Measurements from ENCODE around the gene SYNPO2.
"Not testable (repeated sequence)": the region's sequence is repeated elsewhere in the genome, so short reads cannot be mapped to it uniquely, and the experiment has no call there.

The SYNPO2 gene

GRCh38 chr4:118888666-118889311 lies at the start of gene SYNPO2:
TSS of gene SYNPO2 (plus strand) at chr4:118888854. CDS start at chr4:118889037, 183 bp downstream.
- no peak for DNase-seq (ENCODE audit: low read depth)

DNA sequence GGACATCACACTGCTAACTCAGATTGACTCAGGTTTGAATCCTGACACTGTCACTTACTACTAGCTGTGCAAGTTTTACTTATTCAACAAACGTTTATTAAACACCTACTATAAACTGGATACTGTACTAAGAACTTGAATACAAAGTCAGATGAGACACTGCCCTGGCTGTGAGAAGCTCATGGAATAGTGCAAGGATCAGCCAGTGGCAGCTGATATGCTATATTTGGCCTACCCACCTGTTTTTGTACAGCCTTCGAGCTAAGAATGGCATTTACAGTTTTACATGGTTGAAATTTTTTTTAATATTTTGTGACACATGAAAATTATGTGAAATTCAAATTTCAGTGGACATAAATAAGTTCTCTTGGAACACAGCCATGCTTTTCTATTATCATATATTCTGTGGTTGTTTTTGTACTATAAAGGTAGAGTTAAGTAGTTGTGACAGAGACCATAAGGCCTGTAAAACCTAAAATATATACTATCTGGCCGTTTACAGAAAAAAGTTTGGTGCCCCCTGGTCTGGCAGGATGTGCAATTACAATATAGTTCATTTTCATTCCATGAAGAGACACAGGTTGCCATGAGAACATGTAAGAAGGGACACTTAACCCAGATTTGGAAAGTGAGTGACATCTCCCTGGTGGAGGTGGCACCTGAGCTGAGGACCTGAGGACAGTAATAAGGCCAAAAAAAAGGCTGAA lies 49.3 kb upstream of the SYNPO2 start:
- no peak for DNase-seq (ENCODE audit: low read depth)

DNA sequence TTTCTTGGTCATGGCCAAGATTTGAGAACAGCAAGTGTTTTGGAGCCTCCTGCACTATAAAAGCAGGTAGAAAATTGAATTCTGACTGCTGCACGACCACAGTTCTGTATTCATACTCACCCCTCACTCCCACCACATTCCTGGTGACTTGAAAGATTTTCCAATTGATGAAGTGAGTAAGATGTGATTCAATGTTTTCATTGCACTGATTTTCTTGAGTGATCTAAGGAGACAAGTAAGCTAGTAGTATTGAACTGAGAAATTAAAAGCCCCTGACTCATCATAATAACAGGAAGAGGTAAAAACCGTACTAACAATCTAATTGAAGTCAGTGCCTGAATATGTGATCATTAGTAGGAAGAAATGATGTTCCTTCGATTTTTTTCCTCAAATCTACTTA lies 46.6 kb upstream of the SYNPO2 start:
- peak; percentile 5 for DNase-seq (ENCODE audit: low read depth)

- DNase-seq (ENCODE audit: low read depth), result no peak
These were observed 45.4 kb upstream of the SYNPO2 start for GRCh38 chr4:118843237-118843636.

- DNase-seq (ENCODE audit: low read depth), result no peak
These were observed 43.1 kb upstream of the SYNPO2 start for GRCh38 chr4:118845552-118846050.

DNA sequence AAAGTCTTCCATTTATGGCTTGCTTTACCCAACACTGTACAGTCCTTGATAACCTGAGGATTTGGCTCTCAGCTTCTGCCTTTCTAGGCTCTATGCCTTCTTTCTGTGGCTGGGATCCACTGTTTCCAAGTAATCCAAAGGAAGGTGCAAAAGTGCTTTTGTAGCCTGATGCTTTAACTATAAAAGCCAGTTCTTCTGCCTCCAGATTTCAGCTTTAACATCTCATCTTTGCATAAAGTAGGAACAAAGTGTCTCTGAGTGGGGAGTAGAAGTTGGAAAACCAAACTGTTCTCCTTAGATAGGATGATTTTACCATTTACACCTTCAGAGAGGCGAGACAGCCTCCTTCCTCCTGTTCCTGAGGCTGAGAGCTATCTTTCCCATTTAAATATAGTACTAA lies 41.7 kb upstream of the SYNPO2 start:
- DNase-seq (ENCODE audit: low read depth), result no peak

DNA sequence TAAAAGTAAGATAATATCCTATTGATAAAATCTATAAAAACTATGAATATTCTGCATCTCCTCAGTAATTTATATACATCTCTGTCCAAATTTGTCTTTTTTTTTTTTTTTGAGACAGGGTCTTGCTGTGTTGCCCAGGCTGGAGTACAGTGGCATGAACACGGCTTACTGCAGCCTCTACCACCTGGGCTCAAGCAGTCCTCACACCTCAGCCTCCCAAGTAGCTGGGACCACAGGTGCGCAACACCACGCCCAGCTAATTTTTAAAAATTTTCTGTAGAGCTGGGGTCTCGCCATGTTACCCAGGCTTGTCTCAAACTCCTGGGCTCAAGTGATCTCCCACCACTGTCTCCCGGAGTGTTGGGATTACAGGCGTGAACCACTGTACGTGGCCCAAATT lies 40.4 kb upstream of the SYNPO2 start:
- DNase-seq (ENCODE audit: low read depth), result no peak

GRCh38 chr4:118848901-118849300 lies 39.8 kb upstream of the SYNPO2 start:
- no peak for DNase-seq (ENCODE audit: low read depth)

DNA sequence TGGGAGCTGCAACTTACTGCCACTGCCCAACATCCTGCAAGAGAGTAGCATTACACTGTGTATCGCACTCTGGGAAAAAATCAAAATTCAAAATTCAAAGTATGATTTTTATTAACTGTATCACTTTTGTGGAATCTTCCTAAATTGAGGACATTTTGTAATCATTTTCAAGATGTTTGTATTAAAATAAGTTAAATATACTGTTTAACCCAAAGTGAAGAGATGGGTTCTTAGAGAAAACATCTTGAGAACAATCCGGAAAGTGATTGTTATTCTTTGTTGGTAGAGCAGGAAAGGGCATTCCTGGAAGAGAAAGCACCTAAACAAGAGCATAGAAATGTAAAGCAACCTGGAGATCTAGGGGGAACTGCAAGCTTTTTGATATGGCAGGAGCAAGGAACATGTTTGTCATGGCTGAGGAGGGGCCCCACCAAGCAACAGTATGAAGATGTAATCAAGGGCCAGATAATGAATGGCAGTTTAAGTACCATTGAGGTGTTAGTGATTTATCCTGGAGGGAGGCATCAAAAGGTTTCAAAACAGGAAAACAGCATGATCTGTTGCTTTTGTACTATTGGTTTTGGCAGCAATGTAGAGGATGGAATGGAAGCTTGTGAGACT lies 38.7 kb upstream of the SYNPO2 start:
- DNase-seq (ENCODE audit: low read depth), result no peak

GRCh38 chr4:118850488-118851173 lies 38.0 kb upstream of the SYNPO2 start:
- DNase-seq (ENCODE audit: low read depth), result no peak

DNA sequence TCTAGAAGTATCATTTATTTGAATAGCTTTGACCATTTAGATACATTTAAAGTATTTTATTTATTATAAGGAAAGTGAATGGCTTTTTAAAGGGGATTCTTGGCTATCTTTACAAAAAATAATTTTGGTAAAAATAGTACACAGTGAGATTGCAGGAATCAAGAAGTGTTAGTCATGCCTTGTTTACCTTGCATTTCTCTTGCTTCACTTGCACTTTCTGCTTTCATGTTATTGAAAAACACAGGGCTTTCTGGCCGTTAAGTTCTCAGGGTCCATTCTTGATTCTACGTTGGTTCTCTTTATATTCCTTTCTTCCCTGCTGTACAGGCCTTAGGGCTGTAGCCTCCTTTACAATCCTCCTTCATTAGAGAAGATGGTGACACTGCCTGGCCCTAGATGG lies 30.9 kb upstream of the SYNPO2 start:
- no peak for DNase-seq (ENCODE audit: low read depth)

GRCh38 chr4:118858779-118859178 lies 29.9 kb upstream of the SYNPO2 start:
- no peak for DNase-seq (ENCODE audit: low read depth)

DNA sequence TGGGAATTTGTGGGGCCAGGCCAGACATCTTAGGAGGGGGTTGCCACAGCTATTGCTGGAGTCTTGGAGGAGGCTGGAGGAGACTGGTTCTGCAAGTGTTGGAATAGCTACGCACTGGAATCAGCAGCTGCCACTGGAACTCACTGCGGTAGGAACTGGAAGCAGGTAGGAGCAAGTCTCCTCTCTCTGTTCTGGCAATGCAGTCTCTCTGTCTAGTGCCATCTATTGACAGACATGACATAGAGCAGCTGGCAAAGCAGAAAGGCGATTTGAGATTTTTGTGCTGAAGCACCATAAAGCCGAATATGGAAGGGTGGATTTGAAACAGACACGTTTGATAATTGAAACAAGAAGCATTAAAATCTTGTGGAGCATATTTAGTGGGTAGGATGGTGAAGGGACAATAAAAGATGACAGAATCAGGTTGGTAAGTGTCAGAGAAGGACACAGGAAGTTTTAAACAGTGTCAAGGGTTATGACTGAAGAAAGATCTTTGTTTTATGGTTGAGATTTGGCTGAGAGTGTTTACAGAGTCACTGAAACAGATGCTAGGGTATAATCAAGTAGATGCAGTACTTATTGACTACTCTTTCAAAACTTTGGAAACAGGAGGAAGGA lies 23.5 kb upstream of the SYNPO2 start:
- no peak for DNase-seq (ENCODE audit: low read depth)

- DNase-seq (ENCODE audit: low read depth), result no peak
These were observed 22.2 kb upstream of the SYNPO2 start for GRCh38 chr4:118866442-118866841.

DNA sequence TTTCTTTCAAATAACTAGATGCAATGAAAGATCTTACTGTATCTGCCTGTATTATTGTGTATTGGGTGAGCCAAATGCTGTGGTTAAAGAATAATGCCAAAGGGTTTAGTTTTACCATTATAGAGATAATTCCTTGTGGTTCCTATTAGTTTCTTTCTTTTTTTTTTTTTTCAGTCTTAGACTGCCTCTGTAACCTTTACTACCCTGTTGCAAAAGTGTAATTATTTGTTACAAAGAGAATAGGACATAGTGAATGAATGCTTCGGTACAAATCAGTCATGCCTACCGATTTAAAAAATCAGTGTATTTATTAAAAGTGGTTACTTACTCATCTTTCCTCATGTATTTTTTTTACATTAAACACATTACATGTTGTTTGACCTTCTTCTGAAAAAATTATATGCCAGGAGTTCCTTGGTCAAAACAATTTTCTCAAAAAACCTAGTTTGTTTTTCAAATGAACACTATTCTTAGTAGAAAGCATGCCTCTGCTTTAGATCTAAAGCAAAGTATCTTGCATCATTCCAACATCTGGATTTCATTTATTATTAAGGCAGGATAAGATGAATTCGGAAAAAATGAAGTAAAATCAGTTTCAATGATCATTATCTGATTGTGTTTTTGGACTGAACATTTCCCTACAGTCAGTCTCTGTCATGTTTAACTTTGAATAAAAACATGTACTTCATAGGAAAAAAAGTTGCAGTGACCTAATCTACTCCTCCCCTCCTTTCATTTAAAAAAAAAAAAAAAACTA lies 21.2 kb upstream of the SYNPO2 start:
- DNase-seq (ENCODE audit: low read depth), result no peak

GRCh38 chr4:118869808-118870342 lies 18.8 kb upstream of the SYNPO2 start:
- DNase-seq (ENCODE audit: low read depth), result no peak

- no peak for DNase-seq (ENCODE audit: low read depth)
These were observed 16.5 kb upstream of the SYNPO2 start for GRCh38 chr4:118872181-118872580.

DNA sequence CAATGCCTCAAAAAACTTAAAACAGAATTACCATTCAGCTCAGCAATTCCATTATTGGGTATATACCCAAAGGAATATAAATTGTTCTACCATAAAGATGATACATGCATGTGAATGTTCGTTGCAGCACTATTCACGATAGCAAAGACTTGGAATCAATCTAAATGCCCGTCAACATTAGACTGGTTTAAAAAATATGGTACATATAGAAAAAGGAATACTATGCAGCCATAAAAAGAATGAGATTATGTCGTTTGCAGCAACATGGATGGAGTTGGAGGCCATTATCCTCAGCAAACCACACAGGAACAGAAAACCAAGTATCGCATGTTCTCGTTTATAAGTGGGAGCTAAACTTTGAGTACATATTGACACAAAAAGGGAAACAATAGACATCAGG lies 10.9 kb upstream of the SYNPO2 start:
- no peak for DNase-seq (ENCODE audit: low read depth)

DNA sequence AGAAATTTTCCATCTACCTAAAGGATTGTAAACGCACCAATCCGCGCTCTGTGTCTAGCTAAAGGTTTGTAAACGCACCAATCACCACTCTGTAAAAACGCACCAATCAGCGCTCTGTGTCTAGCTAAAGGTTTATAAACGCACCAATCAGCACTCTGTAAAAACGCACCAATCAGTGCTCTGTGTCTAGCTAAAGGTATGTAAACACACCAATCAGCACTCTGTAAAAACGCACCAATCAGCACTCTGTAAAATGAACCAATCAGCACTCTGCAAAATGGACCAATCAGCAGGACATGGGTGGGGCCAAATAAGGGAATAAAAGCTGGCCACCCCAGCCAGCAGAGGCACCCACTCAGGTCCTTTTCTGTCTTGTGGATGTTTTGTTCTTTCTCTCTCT lies 10.1 kb upstream of the SYNPO2 start:
- DNase-seq (ENCODE audit: low read depth), result not testable (repeated sequence)

DNA sequence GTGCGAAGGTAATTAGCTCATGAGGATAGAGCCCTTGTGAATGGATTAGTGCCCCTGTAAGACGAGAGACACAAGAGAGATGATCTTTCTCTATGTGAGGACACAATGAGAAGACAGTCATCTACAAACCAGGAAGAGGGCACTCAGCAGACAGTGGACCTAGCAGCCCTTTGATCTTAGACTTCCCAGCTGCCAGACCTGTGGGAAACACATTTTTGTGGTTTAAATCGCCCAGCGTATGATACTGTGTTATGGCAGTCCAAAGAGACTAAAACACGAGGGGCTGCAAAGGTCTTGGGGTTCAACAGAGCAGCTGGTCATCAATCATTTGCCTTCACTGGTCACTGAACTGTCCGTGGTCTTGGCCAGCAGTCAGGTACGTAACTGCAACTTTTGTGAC lies 9.2 kb upstream of the SYNPO2 start:
- no peak for DNase-seq (ENCODE audit: low read depth)

GRCh38 chr4:118881512-118882146 lies 7.0 kb upstream of the SYNPO2 start:
- DNase-seq (ENCODE audit: low read depth), result no peak
